Effector memory CD8-positive, alpha-beta T cell (primary cell): ENCODE measurements around the gene ARHGEF5.

Experiments
- ATAC-seq: fragments of 150-1000 bp; cut with Tn5 transposase; replicated peaks from 2 replicates; pipeline ENCODE4 v1.10.0; 2021; ENCODE audit warnings: mild to moderate bottlenecking, moderate library complexity
- DNase-seq, 3 experiments: peaks; one replicate each; pipeline ENCODE4 v3.0.0; 2021
- H3K27ac Mint-ChIP-seq, 2 donors: one replicate each; pipeline ENCODE4 v1.8.0; 2022; ENCODE audit warnings: mild to moderate bottlenecking in 2 of 2, mixed read lengths in 2 of 2, moderate library complexity in 2 of 2
- H3K27me3 Mint-ChIP-seq, 2 donors: one replicate each; pipeline ENCODE4 v1.8.0; 2022; ENCODE audit warnings: mixed read lengths in 2 of 2
- H3K36me3 Mint-ChIP-seq: one replicate; pipeline ENCODE4 v1.8.0; 2022; ENCODE audit warnings: mild to moderate bottlenecking, moderate library complexity, mixed read lengths; ENCODE audit not compliant: insufficient read depth
- H3K4me1 Mint-ChIP-seq, 2 donors: one replicate each; pipeline ENCODE4 v1.8.0; 2022; ENCODE audit warnings: low read depth in 2 of 2, mixed read lengths in 2 of 2
- H3K4me3 Mint-ChIP-seq, 2 donors: one replicate each; pipeline ENCODE4 v1.8.0; 2022; ENCODE audit warnings: mild to moderate bottlenecking in 2 of 2, mixed read lengths in 2 of 2, moderate library complexity in 2 of 2
- H3K9me3 Mint-ChIP-seq, 2 donors: one replicate each; pipeline ENCODE4 v1.8.0; 2022; ENCODE audit warnings: mixed read lengths in 2 of 2

The ARHGEF5 gene

DNA sequence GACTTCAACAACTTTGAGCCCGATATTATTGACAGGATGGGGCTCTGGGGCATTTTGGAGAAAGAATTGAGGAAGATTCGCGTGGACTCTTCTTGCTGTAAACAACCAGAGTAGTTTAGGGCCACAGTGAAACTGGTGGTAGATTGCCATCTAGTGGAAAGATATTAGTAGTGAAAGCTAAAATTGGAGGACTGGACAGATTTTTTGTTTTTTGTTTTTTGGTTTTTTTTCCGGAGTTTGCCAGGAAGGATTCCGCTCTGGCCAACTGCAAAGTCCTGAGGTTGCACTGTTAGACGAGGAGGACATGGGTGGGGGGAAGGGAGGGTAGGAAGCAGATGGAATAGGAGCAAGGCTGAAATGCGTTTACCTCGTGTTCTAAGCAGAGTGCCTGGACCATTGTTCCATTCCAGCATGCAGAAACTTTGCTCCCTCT lies 36.6 kb downstream of the ARHGEF5 start:
- H3K4me1 Mint-ChIP-seq: peaks cover 1 to 4% of the 10 kb centered on the region in 2 donors
- H3K4me3 Mint-ChIP-seq: no peak overlapping the region
- H3K27ac Mint-ChIP-seq: no peak overlapping the region
- H3K9me3 Mint-ChIP-seq: no peaks in the 10 kb centered on the region
- ATAC-seq: peak; percentile 74
- H3K27me3 Mint-ChIP-seq: peaks cover 0 to 10% of the 10 kb centered on the region in 2 donors
- DNase-seq: peak; percentile 14 to 27 (median 26)
- H3K36me3 Mint-ChIP-seq: no peaks in the 10 kb centered on the region

DNA sequence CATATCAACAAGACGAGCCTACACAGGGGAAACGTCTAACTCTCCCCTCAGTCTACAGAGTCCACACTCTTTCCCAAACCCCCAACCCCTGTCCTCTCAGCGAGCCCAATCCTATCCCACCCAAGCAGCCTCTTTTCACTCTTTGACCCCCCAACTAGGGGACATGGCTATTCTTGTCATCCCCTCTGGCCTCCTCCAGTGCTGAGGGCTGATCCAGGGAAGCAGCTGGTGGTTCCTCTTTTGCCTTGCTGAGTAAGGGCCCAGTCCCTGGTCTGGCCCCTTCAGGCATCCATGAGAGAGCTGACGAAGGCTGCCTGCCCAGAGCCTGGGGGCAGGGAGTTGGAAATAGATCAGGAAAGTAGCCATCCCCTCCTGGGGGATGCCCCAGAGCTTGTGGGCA lies 41.9 kb downstream of the ARHGEF5 start:
- H3K36me3 Mint-ChIP-seq: no peaks in the 10 kb centered on the region
- H3K27ac Mint-ChIP-seq: no peak overlapping the region
- H3K27me3 Mint-ChIP-seq: peaks cover 35 to 39% of the 10 kb centered on the region in 2 donors
- ATAC-seq (no peak), DNase-seq (no peak)
- no peak overlapping the region for H3K4me3 Mint-ChIP-seq
- H3K9me3 Mint-ChIP-seq: no peaks in the 10 kb centered on the region
- no peaks in the 10 kb centered on the region for H3K4me1 Mint-ChIP-seq

DNA sequence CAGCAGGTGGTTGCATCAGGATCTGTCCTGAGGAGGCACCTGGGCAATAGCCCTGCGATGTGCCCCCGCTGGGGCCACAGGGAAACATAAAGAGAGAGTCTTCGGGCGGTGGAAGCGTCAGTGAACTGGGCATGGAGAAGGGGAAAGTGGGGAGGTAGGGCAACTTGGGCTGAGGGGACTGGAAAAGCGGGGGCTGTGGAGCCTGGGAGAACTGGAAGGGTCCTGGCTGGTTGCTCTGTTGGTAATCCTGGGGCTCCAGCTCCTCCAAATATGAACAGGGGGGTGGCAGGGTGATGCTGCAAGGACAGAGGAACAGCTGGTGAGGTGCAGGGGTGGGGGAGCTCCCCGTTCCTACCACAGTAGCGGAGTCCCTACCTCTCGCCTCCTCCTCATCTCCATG lies 43.1 kb downstream of the ARHGEF5 start:
- H3K9me3 Mint-ChIP-seq: no peaks in the 10 kb centered on the region
- ATAC-seq: no peak
- H3K4me1 Mint-ChIP-seq: no peaks in the 10 kb centered on the region
- no peak for DNase-seq
- H3K4me3 Mint-ChIP-seq: no peak overlapping the region
- peaks cover 40 to 51% of the 10 kb centered on the region in 2 donors for H3K27me3 Mint-ChIP-seq
- no peaks in the 10 kb centered on the region for H3K36me3 Mint-ChIP-seq
- no peak overlapping the region for H3K27ac Mint-ChIP-seq

GRCh38 chr7:144398911-144399310 lies 43.7 kb downstream of the ARHGEF5 start:
- ATAC-seq (no peak), DNase-seq (no peak)
- no peaks in the 10 kb centered on the region for H3K36me3 Mint-ChIP-seq
- no peak overlapping the region for H3K4me3 Mint-ChIP-seq
- H3K27ac Mint-ChIP-seq: no peak overlapping the region
- no peaks in the 10 kb centered on the region for H3K4me1 Mint-ChIP-seq
- peaks cover 40 to 51% of the 10 kb centered on the region in 2 donors for H3K27me3 Mint-ChIP-seq
- H3K9me3 Mint-ChIP-seq: no peaks in the 10 kb centered on the region

DNA sequence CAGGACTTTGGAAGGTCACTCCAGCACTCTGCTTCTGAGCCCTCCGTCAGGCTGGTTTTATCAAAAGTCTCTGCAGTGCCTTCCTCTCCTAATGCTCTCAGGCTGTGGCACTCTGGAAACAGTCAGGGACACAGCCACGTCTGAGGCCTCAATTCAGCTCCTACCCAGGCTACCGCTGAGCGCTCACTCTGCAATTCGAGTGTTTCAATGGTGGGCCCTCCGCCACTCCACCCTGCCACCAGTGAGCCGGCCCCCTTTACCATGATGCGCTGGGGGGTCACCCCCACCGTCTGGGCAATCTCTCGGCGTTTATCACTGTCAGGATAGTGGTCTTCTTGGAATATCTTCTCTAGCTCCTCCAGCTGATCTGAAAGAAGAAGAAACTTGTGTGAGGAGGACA lies 44.7 kb downstream of the ARHGEF5 start:
- Mint-ChIP-seq H3K9me3 (no peaks in the 10 kb centered on the region), H3K4me1 (no peaks in the 10 kb centered on the region), H3K27ac (no peak overlapping the region), H3K36me3 (no peaks in the 10 kb centered on the region), H3K27me3 (peaks cover 46 to 56% of the 10 kb centered on the region in 2 donors), H3K4me3 (no peak overlapping the region)
- no peak for DNase-seq
- no peak for ATAC-seq

DNA sequence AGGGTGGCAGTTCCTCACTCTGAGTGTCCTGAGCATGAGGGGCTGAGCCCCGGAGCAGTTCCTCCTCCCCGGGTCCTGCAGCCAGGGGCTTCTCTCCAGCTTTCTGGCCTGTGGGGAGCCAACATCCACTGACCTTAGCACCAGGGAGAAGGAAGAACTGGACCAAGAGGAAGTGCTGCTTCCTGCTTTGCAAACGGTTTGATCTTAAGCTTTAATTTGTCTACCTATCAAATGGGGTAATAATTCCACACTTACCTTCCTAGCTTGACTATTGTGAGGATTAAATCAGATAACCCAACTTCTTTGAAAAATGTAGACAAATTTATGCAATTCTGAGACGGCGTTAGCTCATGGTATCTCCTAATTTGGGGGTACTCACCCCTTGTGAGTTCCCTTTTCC lies 46.3 kb downstream of the ARHGEF5 start:
- Mint-ChIP-seq H3K4me3 (no peak overlapping the region), H3K27ac (no peak overlapping the region), H3K27me3 (peaks cover 44 to 64% of the 10 kb centered on the region in 2 donors), H3K4me1 (no peaks in the 10 kb centered on the region), H3K9me3 (no peaks in the 10 kb centered on the region), H3K36me3 (no peaks in the 10 kb centered on the region)
- DNase-seq: no peak
- no peak for ATAC-seq

DNA sequence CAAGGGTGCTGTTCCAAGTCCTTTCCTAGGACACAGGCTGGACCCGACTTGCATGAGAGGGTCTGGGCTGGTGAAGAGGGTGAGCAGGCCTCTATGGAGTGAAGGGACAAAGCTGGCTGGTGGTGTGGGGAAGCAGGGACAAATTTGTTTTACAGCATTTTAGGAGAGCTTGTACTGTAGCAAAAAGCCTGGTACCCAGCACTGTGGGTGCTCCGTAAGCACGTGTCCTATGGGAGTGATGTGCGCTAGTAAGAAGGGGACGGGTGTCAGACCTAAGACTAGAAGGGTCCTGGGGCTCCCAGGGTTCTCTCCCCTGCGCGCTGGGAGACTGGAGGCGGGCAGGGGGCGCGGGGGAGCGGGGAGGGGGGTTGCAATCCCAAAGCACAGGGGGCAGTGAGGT lies 47.9 kb downstream of the ARHGEF5 start:
- DNase-seq (no peak), ATAC-seq (no peak)
- H3K27me3 Mint-ChIP-seq: peaks cover 46 to 68% of the 10 kb centered on the region in 2 donors
- H3K4me3 Mint-ChIP-seq: no peak overlapping the region
- no peaks in the 10 kb centered on the region for H3K36me3 Mint-ChIP-seq
- no peaks in the 10 kb centered on the region for H3K4me1 Mint-ChIP-seq
- no peak overlapping the region for H3K27ac Mint-ChIP-seq
- no peaks in the 10 kb centered on the region for H3K9me3 Mint-ChIP-seq

GRCh38 chr7:144403649-144404061 lies 48.5 kb downstream of the ARHGEF5 start, which contains the start of gene NOBOX:
Gene NOBOX, minus strand, starts transcription at chr7:144403693.
- Mint-ChIP-seq H3K36me3 (no peaks in the 10 kb centered on the region), H3K4me3 (no peak within 1 kb of the TSS), H3K27ac (no peak within 1 kb of the TSS), H3K4me1 (no peaks in the 10 kb centered on the region), H3K9me3 (no peaks in the 10 kb centered on the region), H3K27me3 (peaks cover 49 to 68% of the 10 kb centered on the region in 2 donors)
- DNase-seq: no peak
- no peak for ATAC-seq

DNA sequence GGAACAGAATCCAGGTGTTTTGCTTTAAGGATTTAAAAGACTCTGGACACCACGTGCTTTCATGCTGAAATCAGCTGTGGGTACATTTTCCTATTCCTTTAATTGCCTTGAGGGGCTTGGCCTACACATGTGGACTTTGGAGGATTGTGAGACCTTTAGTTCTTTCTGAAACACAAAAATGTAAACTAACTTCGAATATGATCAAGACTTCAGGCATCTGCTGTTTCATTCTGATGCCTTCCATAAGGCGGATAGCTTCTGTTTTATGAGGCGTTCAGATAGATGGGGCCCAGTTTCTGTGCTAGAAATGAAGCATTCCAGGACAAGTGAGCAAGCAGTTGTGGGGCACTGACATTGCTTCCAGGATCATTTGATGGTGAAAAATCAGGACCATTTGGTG lies 49.7 kb downstream of the ARHGEF5 start:
- ATAC-seq: no peak
- no peaks in the 10 kb centered on the region for H3K9me3 Mint-ChIP-seq
- H3K27me3 Mint-ChIP-seq: peaks cover 51 to 67% of the 10 kb centered on the region in 2 donors
- no peaks in the 10 kb centered on the region for H3K4me1 Mint-ChIP-seq
- H3K4me3 Mint-ChIP-seq: no peak overlapping the region
- H3K36me3 Mint-ChIP-seq: no peaks in the 10 kb centered on the region
- H3K27ac Mint-ChIP-seq: no peak overlapping the region
- DNase-seq: no peak

GRCh38 chr7:144407266-144407931 lies 52.2 kb downstream of the ARHGEF5 start:
- DNase-seq: no peak
- peaks cover 46 to 61% of the 10 kb centered on the region in 2 donors for H3K27me3 Mint-ChIP-seq

GRCh38 chr7:144408121-144408520 lies 52.9 kb downstream of the ARHGEF5 start:
- Mint-ChIP-seq H3K9me3 (no peaks in the 10 kb centered on the region), H3K4me1 (no peaks in the 10 kb centered on the region), H3K27ac (no peak overlapping the region), H3K36me3 (no peaks in the 10 kb centered on the region), H3K4me3 (no peak overlapping the region), H3K27me3 (peaks cover 44 to 54% of the 10 kb centered on the region in 2 donors)
- DNase-seq (no peak), ATAC-seq (no peak)

More at GRCh38 chr7:144407266-144407931, 52.2 kb downstream of the ARHGEF5 start:
- Mint-ChIP-seq H3K36me3 (no peaks in the 10 kb centered on the region), H3K27ac (no peak overlapping the region), H3K4me1 (no peaks in the 10 kb centered on the region), H3K4me3 (no peak overlapping the region), H3K9me3 (no peaks in the 10 kb centered on the region)
- no peak for ATAC-seq

- H3K9me3 Mint-ChIP-seq: no peaks in the 10 kb centered on the region
These were observed 55.2 kb downstream of the ARHGEF5 start for GRCh38 chr7:144410441-144410840.

DNA sequence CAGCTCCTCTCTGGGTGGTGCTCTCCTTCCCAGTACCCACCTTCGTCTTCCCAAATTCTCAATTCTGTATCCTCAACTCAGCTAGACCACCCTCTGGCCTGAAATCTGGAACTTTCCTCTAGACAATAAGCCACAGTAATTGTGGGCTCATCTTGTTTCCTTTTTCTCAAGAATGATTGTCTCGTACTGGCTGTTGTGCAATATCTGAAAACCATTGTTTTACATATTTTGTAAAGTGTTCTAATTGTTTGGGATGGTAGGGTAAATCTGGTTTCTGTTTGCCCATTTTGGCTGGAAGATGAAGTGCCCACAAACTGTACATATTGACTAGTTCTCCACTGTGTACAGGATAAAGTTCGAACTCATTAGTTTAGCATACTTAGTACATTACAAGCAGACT lies 59.6 kb downstream of the ARHGEF5 start:
- Mint-ChIP-seq H3K27ac (no peak overlapping the region), H3K36me3 (no peaks in the 10 kb centered on the region), H3K4me3 (no peak overlapping the region), H3K9me3 (no peaks in the 10 kb centered on the region), H3K4me1 (no peaks in the 10 kb centered on the region), H3K27me3 (peaks cover 28 to 32% of the 10 kb centered on the region in 2 donors)
- ATAC-seq: no peak
- no peak for DNase-seq

More at GRCh38 chr7:144410441-144410840, 55.2 kb downstream of the ARHGEF5 start:
- no peak for ATAC-seq
- Mint-ChIP-seq H3K36me3 (no peaks in the 10 kb centered on the region), H3K27ac (no peak overlapping the region), H3K4me3 (no peak overlapping the region), H3K4me1 (no peaks in the 10 kb centered on the region), H3K27me3 (peaks cover 50 to 52% of the 10 kb centered on the region in 2 donors)
- no peak for DNase-seq

DNA sequence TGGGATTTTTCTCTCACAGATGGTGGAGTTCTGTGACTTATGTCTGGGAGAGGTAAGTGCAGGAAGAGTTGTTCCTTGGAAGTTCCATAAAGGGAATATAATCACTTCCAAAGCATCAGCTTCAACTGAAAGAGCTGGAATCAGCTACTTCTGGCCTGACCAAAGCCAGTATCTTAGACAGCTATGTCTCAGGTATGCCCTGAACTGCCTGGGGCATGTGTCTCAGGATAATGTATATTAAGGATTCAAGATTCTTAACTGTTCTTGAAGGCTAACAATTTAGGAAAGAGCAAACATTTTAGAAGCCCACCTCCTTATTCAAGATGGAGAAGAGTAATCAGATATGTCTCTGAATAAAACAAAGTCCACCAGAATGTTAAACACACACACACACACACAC lies 60.7 kb downstream of the ARHGEF5 start:
- Mint-ChIP-seq H3K4me3 (no peak overlapping the region), H3K4me1 (no peaks in the 10 kb centered on the region), H3K9me3 (no peaks in the 10 kb centered on the region), H3K36me3 (no peaks in the 10 kb centered on the region), H3K27me3 (peaks cover 20 to 21% of the 10 kb centered on the region in 2 donors), H3K27ac (no peak overlapping the region)
- ATAC-seq (no peak), DNase-seq (no peak)
